GM15510 (cell line): ENCODE results near the gene POLR1B.

ENCODE experiments used
- POLR2A ChIP-seq: IDR thresholded peaks from 3 replicates; pipeline ENCODE4 v1.6.1; 2011; ENCODE audit warnings: borderline replicate concordance; ENCODE audit not compliant: insufficient read length; ENCODE audit errors: extremely low read depth

Gene POLR1B

GRCh38 chr2:112618383-112618782 lies 76.1 kb downstream of the POLR1B start:
- no peak for TF ChIP-seq POLR2A

GRCh38 chr2:112621790-112622527 lies 79.7 kb downstream of the POLR1B start:
- TF ChIP-seq POLR2A = no peak

- no peak for TF ChIP-seq POLR2A
Measured at GRCh38 chr2:112622528-112622849, 80.2 kb downstream of the POLR1B start.

GRCh38 chr2:112623913-112624777 lies 81.9 kb downstream of the POLR1B start:
- no peak for TF ChIP-seq POLR2A

- no peak for TF ChIP-seq POLR2A
Measured at GRCh38 chr2:112625474-112626114, 83.3 kb downstream of the POLR1B start.

GRCh38 chr2:112626604-112627059 lies 84.4 kb downstream of the POLR1B start:
- no peak for TF ChIP-seq POLR2A
